ENCODE measurements around the gene ULK4.

- no peak for TF ChIP-seq CTCF (IDR thresholded peaks at IDR 0.05 in 8 of 11, conservative IDR thresholded peaks at IDR 0.05 in 3 of 11)
- TF ChIP-seq POLR2AphosphoS5 (IDR thresholded peaks at IDR 0.05) = no peak
These were observed 386.2 kb downstream of the ULK4 start for GRCh38 chr3:41575724-41576123.

Data from spleen (tissue), 7 donors.